Osteoblast (primary cell): ENCODE results near the gene RARB. TPM values are rescaled to one million over a fixed set of nuclear protein-coding genes. Genes with fewer than 3 reads are reported as not detected.
A peak's percentile ranks its signal among the peaks of the same experiment; 100 is the strongest.

Experiments
- DNase-seq: peaks from one replicate; pipeline ENCODE4 v3.0.0; 2011; ENCODE audit warnings: low spot score, mixed read lengths; ENCODE audit not compliant: insufficient read length; ENCODE audit errors: missing footprints
- H2AFZ ChIP-seq: 2 replicates; pipeline ENCODE4 v1.6.0; 2011; ENCODE audit warnings: mild to moderate bottlenecking, low read length
- H3K27ac ChIP-seq: 2 replicates; pipeline ENCODE4 v1.5.1; 2011; ENCODE audit warnings: mild to moderate bottlenecking, low read depth, low read length, moderate library complexity
- H3K27me3 ChIP-seq: 2 replicates; pipeline ENCODE4 v1.6.0; 2012; ENCODE audit warnings: mild to moderate bottlenecking, control low read depth, inconsistent platforms, low read length, moderate library complexity; ENCODE audit not compliant: insufficient read depth
- H3K36me3 ChIP-seq: 2 replicates; pipeline ENCODE4 v1.5.1; 2011; ENCODE audit warnings: mild to moderate bottlenecking, low read length, control low read depth, moderate library complexity; ENCODE audit not compliant: insufficient read depth
- H3K4me1 ChIP-seq: 2 replicates; pipeline ENCODE4 v1.5.1; 2011; ENCODE audit warnings: mild to moderate bottlenecking, low read length, control low read depth, moderate library complexity; ENCODE audit not compliant: insufficient read depth
- H3K4me2 ChIP-seq: 2 replicates; pipeline ENCODE4 v1.6.0; 2011; ENCODE audit warnings: mild to moderate bottlenecking, low read length; ENCODE audit not compliant: insufficient read depth
- H3K4me3 ChIP-seq: fragments of 200-600 bp; sonication (generic); 3 replicates; pipeline ENCODE4 v1.5.1; 2012; ENCODE audit warnings: mild to moderate bottlenecking, low read length, inconsistent platforms; ENCODE audit not compliant: insufficient read depth
- H3K79me2 ChIP-seq: 2 replicates; pipeline ENCODE4 v1.6.0; 2012; ENCODE audit warnings: mild to moderate bottlenecking, low read length, control low read depth, inconsistent platforms; ENCODE audit not compliant: insufficient read depth
- H3K9me3 ChIP-seq: 2 replicates; pipeline ENCODE4 v1.5.1; 2011; ENCODE audit warnings: low read depth, low read length, control low read depth
- H4K20me1 ChIP-seq: 2 replicates; pipeline ENCODE4 v1.6.0; 2012; ENCODE audit warnings: mild to moderate bottlenecking, low read length, control low read depth; ENCODE audit not compliant: insufficient read depth
- CTCF ChIP-seq: IDR thresholded peaks from 2 replicates; pipeline ENCODE4 v1.5.1; 2011; ENCODE audit warnings: mild to moderate bottlenecking, low read depth, low read length, moderate library complexity; ENCODE audit errors: extremely low read depth
- total RNA-seq: library from RNA; depleted of rRNA; stranded (reverse); fragments of >200 nt; gene quantifications from 2 replicates; pipeline ENCODE4 v1.2.3, GENCODE V29; 2012

Gene RARB
- total RNA-seq, 1 donor = 7.6 TPM

GRCh38 chr3:25453619-25454004 is 25.5 kb downstream of the RARB start:
- H3K79me2 ChIP-seq = peaks cover 9% of the 10 kb centered on the region
- TF ChIP-seq CTCF = no peak
- no peak overlapping the region for H2AFZ ChIP-seq
- peak overlapping the region; percentile 75 for H3K27ac ChIP-seq
- no peaks in the 10 kb centered on the region for H3K9me3 ChIP-seq
- no peaks in the 10 kb centered on the region for H3K27me3 ChIP-seq
- no peaks in the 10 kb centered on the region for H4K20me1 ChIP-seq
- H3K4me1 ChIP-seq = peaks cover 50% of the 10 kb centered on the region
- no peak overlapping the region for H3K4me3 ChIP-seq
- DNase-seq = no peak
- H3K4me2 ChIP-seq = peak overlapping the region; percentile 66
- no peaks in the 10 kb centered on the region for H3K36me3 ChIP-seq

GRCh38 chr3:25454005-25454927 is 26.2 kb downstream of the RARB start:
- no peak for DNase-seq
- no peak overlapping the region for H2AFZ ChIP-seq
- peak overlapping the region; percentile 66 for H3K4me2 ChIP-seq
- no peaks in the 10 kb centered on the region for H4K20me1 ChIP-seq
- H3K36me3 ChIP-seq = no peaks in the 10 kb centered on the region
- H3K4me1 ChIP-seq = peaks cover 45% of the 10 kb centered on the region
- H3K79me2 ChIP-seq = peaks cover 10% of the 10 kb centered on the region
- TF ChIP-seq CTCF = no peak
- H3K27ac ChIP-seq = peak overlapping the region; percentile 75
- no peaks in the 10 kb centered on the region for H3K27me3 ChIP-seq
- no peaks in the 10 kb centered on the region for H3K9me3 ChIP-seq
- H3K4me3 ChIP-seq = no peak overlapping the region

DNA sequence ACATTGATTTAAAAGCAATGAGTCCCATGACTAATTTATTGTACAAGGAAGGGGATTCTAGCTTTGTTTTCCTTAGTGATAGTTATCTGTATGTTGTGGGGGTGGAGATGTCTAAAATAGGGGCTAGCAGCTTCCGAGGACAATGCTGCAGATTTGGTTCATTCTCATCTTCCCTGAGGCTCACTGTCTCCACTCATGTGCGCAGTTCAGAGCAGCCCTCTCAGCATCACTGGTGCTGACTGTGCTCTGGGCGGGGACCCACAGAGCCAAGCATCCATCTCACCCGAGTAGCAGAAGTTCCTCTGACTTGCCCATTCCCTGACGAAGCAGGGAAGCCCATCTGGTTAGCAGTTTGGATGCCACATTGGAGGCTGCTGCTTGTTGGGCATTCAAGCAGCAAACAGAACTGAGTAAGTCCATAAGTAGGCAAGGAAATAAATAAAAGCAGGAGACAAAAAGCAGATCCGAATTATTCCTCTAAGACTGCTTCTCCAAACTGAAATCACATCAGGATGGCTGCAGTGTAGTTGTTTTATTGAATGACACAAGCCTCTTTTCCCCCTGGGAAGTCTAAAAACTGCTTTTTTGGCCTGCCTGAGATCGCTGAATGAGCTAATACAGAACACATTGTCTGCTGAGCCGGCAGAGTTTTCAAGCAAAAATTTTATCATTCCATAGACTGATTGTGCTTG is 27.5 kb downstream of the RARB start:
- peaks cover 50% of the 10 kb centered on the region for H3K4me1 ChIP-seq
- H4K20me1 ChIP-seq = no peaks in the 10 kb centered on the region
- H3K27ac ChIP-seq = peak overlapping the region; percentile 75
- no peak for TF ChIP-seq CTCF
- peak overlapping the region; percentile 24 for H3K4me3 ChIP-seq
- DNase-seq = peak; percentile 74
- H3K4me2 ChIP-seq = peak overlapping the region; percentile 55
- no peaks in the 10 kb centered on the region for H3K9me3 ChIP-seq
- peaks cover 9% of the 10 kb centered on the region for H3K79me2 ChIP-seq
- no peaks in the 10 kb centered on the region for H3K27me3 ChIP-seq
- H2AFZ ChIP-seq = peak overlapping the region; percentile 12
- H3K36me3 ChIP-seq = no peaks in the 10 kb centered on the region
